Activated naive CD8-positive, alpha-beta T cell treated with anti-CD3 and anti-CD28 coated beads, Interleukin-2, amount 10 ng/mL, durations not matched to agents 7 days and 5 days (primary cell): ENCODE results near the gene PRPF6. TPM values are rescaled to one million over a fixed set of nuclear protein-coding genes. Genes with fewer than 3 reads are reported as not detected.

Experiments
- ATAC-seq: fragments of 150-1000 bp; cut with Tn5 transposase; one replicate; pipeline ENCODE4 v1.10.0; 2021; ENCODE audit warnings: low read depth, moderate library complexity
- POLR2A ChIA-PET: fragments of 350-600 bp; sonication (Branson Sonifier 250); formaldehyde crosslinking; loops from one replicate; lab custom pipeline; 2021; ENCODE audit warnings: antibody characterized with exemption; lab: Charles Lee
- DNase-seq: peaks from one replicate; pipeline ENCODE4 v3.0.0; 2021
- H3K27ac Mint-ChIP-seq: one replicate; pipeline ENCODE4 v1.8.0; 2022; ENCODE audit warnings: mild to moderate bottlenecking, mixed read lengths
- H3K27me3 Mint-ChIP-seq: one replicate; pipeline ENCODE4 v1.8.0; 2022; ENCODE audit warnings: mild to moderate bottlenecking, moderate library complexity, mixed read lengths
- H3K36me3 Mint-ChIP-seq: one replicate; pipeline ENCODE4 v1.8.0; 2021; ENCODE audit warnings: mild to moderate bottlenecking, mixed read lengths
- H3K4me1 Mint-ChIP-seq: one replicate; pipeline ENCODE4 v1.8.0; 2021; ENCODE audit warnings: mixed read lengths
- H3K4me3 Mint-ChIP-seq: one replicate; pipeline ENCODE4 v1.8.0; 2022; ENCODE audit warnings: mild to moderate bottlenecking, moderate library complexity, mixed read lengths
- H3K9me3 Mint-ChIP-seq: one replicate; pipeline ENCODE4 v1.8.0; 2021; ENCODE audit warnings: mixed read lengths
- total RNA-seq, 2 experiments: library from RNA; stranded (reverse); gene quantifications; one replicate each; pipeline ENCODE4 v1.2.3, GENCODE V29; 2021

PRPF6 gene
- 10 to 100 TPM; 76.7 to 78.4 TPM for total RNA-seq

GRCh38 chr20:63980806-63981728, at the start of gene PRPF6:
Gene PRPF6 (plus strand): TSS chr20:63981132. CDS start chr20:63981246, 114 bp downstream.
- POLR2A ChIA-PET, result interaction anchor here (0.6 to 3.8 kb wide), 25 partner anchors 8 to 460 kb away, joined by 3 to 142 read pairs (median 5); partner anchors contain the start of genes C20orf204, OPRL1, PPDPF and PTK6
- H3K36me3 Mint-ChIP-seq, result peaks cover 27% of the 10 kb centered on the region
- no peaks in the 10 kb centered on the region for H3K9me3 Mint-ChIP-seq
- ATAC-seq, result peak; percentile 62
- H3K4me1 Mint-ChIP-seq, result peaks cover 51% of the 10 kb centered on the region
- peak within 1 kb of the TSS; percentile 96 for H3K4me3 Mint-ChIP-seq
- no peaks in the 10 kb centered on the region for H3K27me3 Mint-ChIP-seq
- peak; percentile 98 for DNase-seq
- H3K27ac Mint-ChIP-seq, result peak within 1 kb of the TSS; percentile 98

- ATAC-seq (no peak), DNase-seq (no peak)
- no peaks in the 10 kb centered on the region for H3K4me1 Mint-ChIP-seq
- H3K4me3 Mint-ChIP-seq, result no peak overlapping the region
- H3K27ac Mint-ChIP-seq, result no peak overlapping the region
- H3K36me3 Mint-ChIP-seq, result peaks cover 23% of the 10 kb centered on the region
- POLR2A ChIA-PET, result no interaction called here
- no peaks in the 10 kb centered on the region for H3K27me3 Mint-ChIP-seq
- H3K9me3 Mint-ChIP-seq, result no peaks in the 10 kb centered on the region
Measured at GRCh38 chr20:63931735-63932134, 49.2 kb upstream of the PRPF6 start.

- H3K27ac Mint-ChIP-seq, result no peak overlapping the region
- no peaks in the 10 kb centered on the region for H3K9me3 Mint-ChIP-seq
- POLR2A ChIA-PET, result no interaction called here
- H3K4me3 Mint-ChIP-seq, result no peak overlapping the region
- H3K36me3 Mint-ChIP-seq, result peaks cover 24% of the 10 kb centered on the region
- no peak for ATAC-seq
- peaks cover 2% of the 10 kb centered on the region for H3K4me1 Mint-ChIP-seq
- no peak for DNase-seq
- no peaks in the 10 kb centered on the region for H3K27me3 Mint-ChIP-seq
Measured at GRCh38 chr20:63932606-63933160, 48.2 kb upstream of the PRPF6 start.

- Mint-ChIP-seq H3K9me3 (no peaks in the 10 kb centered on the region), H3K36me3 (peaks cover 23% of the 10 kb centered on the region), H3K4me1 (peaks cover 2% of the 10 kb centered on the region), H3K27ac (no peak overlapping the region), H3K4me3 (no peak overlapping the region), H3K27me3 (no peaks in the 10 kb centered on the region)
- no peak for ATAC-seq
- POLR2A ChIA-PET, result no interaction called here
- DNase-seq, result no peak
Measured at GRCh38 chr20:63933646-63934045, 47.3 kb upstream of the PRPF6 start.

- H3K36me3 Mint-ChIP-seq, result peaks cover 21% of the 10 kb centered on the region
- H3K27me3 Mint-ChIP-seq, result no peaks in the 10 kb centered on the region
- no peak for DNase-seq
- peaks cover 2% of the 10 kb centered on the region for H3K4me1 Mint-ChIP-seq
- ATAC-seq, result no peak
- POLR2A ChIA-PET, result no interaction called here
- H3K27ac Mint-ChIP-seq, result no peak overlapping the region
- no peak overlapping the region for H3K4me3 Mint-ChIP-seq
- H3K9me3 Mint-ChIP-seq, result no peaks in the 10 kb centered on the region
Measured at GRCh38 chr20:63934271-63935068, 46.5 kb upstream of the PRPF6 start.

GRCh38 chr20:63935447-63935846, 45.5 kb upstream of the PRPF6 start:
- Mint-ChIP-seq H3K9me3 (no peaks in the 10 kb centered on the region), H3K27me3 (no peaks in the 10 kb centered on the region), H3K27ac (no peak overlapping the region), H3K4me1 (peaks cover 2% of the 10 kb centered on the region), H3K4me3 (no peak overlapping the region), H3K36me3 (peaks cover 21% of the 10 kb centered on the region)
- no peak for DNase-seq
- POLR2A ChIA-PET, result no interaction called here
- no peak for ATAC-seq

GRCh38 chr20:63937596-63937995, 43.3 kb upstream of the PRPF6 start:
- POLR2A ChIA-PET, result no interaction called here

GRCh38 chr20:63939061-63939935, 41.6 kb upstream of the PRPF6 start:
- Mint-ChIP-seq H3K4me1 (peaks cover 11% of the 10 kb centered on the region), H3K9me3 (no peaks in the 10 kb centered on the region), H3K36me3 (peaks cover 10% of the 10 kb centered on the region), H3K4me3 (no peak overlapping the region), H3K27ac (no peak overlapping the region), H3K27me3 (no peaks in the 10 kb centered on the region)
- DNase-seq, result no peak
- POLR2A ChIA-PET, result no interaction called here
- ATAC-seq, result no peak

More at GRCh38 chr20:63937596-63937995, 43.3 kb upstream of the PRPF6 start:
- Mint-ChIP-seq H3K27me3 (no peaks in the 10 kb centered on the region), H3K4me1 (peaks cover 11% of the 10 kb centered on the region), H3K27ac (no peak overlapping the region), H3K36me3 (peaks cover 10% of the 10 kb centered on the region), H3K9me3 (no peaks in the 10 kb centered on the region), H3K4me3 (no peak overlapping the region)
- no peak for ATAC-seq
- no peak for DNase-seq

GRCh38 chr20:63940071-63940471, 40.9 kb upstream of the PRPF6 start:
- H3K36me3 Mint-ChIP-seq, result peaks cover 8% of the 10 kb centered on the region
- H3K27me3 Mint-ChIP-seq, result no peaks in the 10 kb centered on the region
- H3K4me1 Mint-ChIP-seq, result peaks cover 11% of the 10 kb centered on the region
- H3K4me3 Mint-ChIP-seq, result no peak overlapping the region
- no peaks in the 10 kb centered on the region for H3K9me3 Mint-ChIP-seq
- POLR2A ChIA-PET, result no interaction called here
- no peak for DNase-seq
- ATAC-seq, result no peak
- H3K27ac Mint-ChIP-seq, result no peak overlapping the region

- peak overlapping the region; percentile 80 for H3K27ac Mint-ChIP-seq
- DNase-seq (no peak), ATAC-seq (no peak)
- no peak overlapping the region for H3K4me3 Mint-ChIP-seq
- no peaks in the 10 kb centered on the region for H3K9me3 Mint-ChIP-seq
- H3K4me1 Mint-ChIP-seq, result peaks cover 11% of the 10 kb centered on the region
- H3K27me3 Mint-ChIP-seq, result no peaks in the 10 kb centered on the region
- H3K36me3 Mint-ChIP-seq, result peaks cover 8% of the 10 kb centered on the region
- POLR2A ChIA-PET, result interaction anchor here (1.2 to 1.5 kb wide), 3 partner anchors 16 to 420 kb away, joined by 3 to 8 read pairs (median 4); partner anchors contain the start of genes PPDPF and UCKL1
Measured at GRCh38 chr20:63940472-63941266, 40.3 kb upstream of the PRPF6 start.

GRCh38 chr20:63941282-63942081, 39.5 kb upstream of the PRPF6 start:
- Mint-ChIP-seq H3K27me3 (no peaks in the 10 kb centered on the region), H3K27ac (peak overlapping the region; percentile 80), H3K9me3 (no peaks in the 10 kb centered on the region), H3K4me1 (peaks cover 11% of the 10 kb centered on the region), H3K4me3 (peak overlapping the region; percentile 55), H3K36me3 (peaks cover 5% of the 10 kb centered on the region)
- ATAC-seq (peak; percentile 79), DNase-seq (peak; percentile 80)
- POLR2A ChIA-PET, result interaction anchor here (0.7 to 1.5 kb wide), 4 partner anchors 15 to 421 kb away, joined by 3 to 8 read pairs (median 4); partner anchors contain the start of genes PPDPF and UCKL1
